IPS-15b (cell line): ENCODE results near the gene TMED4.

Experiments
- H3K27me3 ChIP-seq: one replicate; pipeline ENCODE4 v1.6.1; 2013; ENCODE audit warnings: low read length; ENCODE audit not compliant: control insufficient read depth, insufficient read depth
- H3K36me3 ChIP-seq: one replicate; pipeline ENCODE4 v1.6.1; 2013; ENCODE audit warnings: low read length; ENCODE audit not compliant: control insufficient read depth, insufficient read depth
- H3K4me1 ChIP-seq: one replicate; pipeline ENCODE4 v1.6.1; 2013; ENCODE audit warnings: mild to moderate bottlenecking, low read length; ENCODE audit not compliant: control insufficient read depth, insufficient read depth
- H3K4me3 ChIP-seq: one replicate; pipeline ENCODE4 v1.5.1; 2013; ENCODE audit warnings: low read depth, low read length
- H3K9ac ChIP-seq: one replicate; pipeline ENCODE4 v1.6.1; 2013; ENCODE audit warnings: low read depth, mild to moderate bottlenecking, low read length
- H3K9me3 ChIP-seq: one replicate; pipeline ENCODE4 v1.6.1; 2013; ENCODE audit warnings: mild to moderate bottlenecking, low read length; ENCODE audit not compliant: control insufficient read depth, insufficient read depth

The TMED4 gene

GRCh38 chr7:44541876-44542610 is 40.0 kb downstream of the TMED4 start:
- H3K4me3 ChIP-seq, result no peak overlapping the region
- H3K36me3 ChIP-seq, result no peaks in the 10 kb centered on the region
- H3K9me3 ChIP-seq, result no peaks in the 10 kb centered on the region
- H3K9ac ChIP-seq, result no peak overlapping the region
- no peaks in the 10 kb centered on the region for H3K4me1 ChIP-seq
- H3K27me3 ChIP-seq, result no peaks in the 10 kb centered on the region

GRCh38 chr7:44541028-44541869 is 40.8 kb downstream of the TMED4 start, which contains the start of gene NPC1L1:
NPC1L1 (minus strand) TSS chr7:44541330; CDS start chr7:44541259, 71 bp downstream.
- Histone ChIP-seq H3K4me3 (no peak within 1 kb of the TSS), H3K27me3 (no peaks in the 10 kb centered on the region), H3K9ac (no peak within 1 kb of the TSS), H3K36me3 (no peaks in the 10 kb centered on the region), H3K9me3 (no peaks in the 10 kb centered on the region), H3K4me1 (no peaks in the 10 kb centered on the region)

- H3K4me1 ChIP-seq, result no peaks in the 10 kb centered on the region
- H3K36me3 ChIP-seq, result no peaks in the 10 kb centered on the region
- H3K9me3 ChIP-seq, result no peaks in the 10 kb centered on the region
- H3K9ac ChIP-seq, result no peak overlapping the region
- no peaks in the 10 kb centered on the region for H3K27me3 ChIP-seq
- H3K4me3 ChIP-seq, result no peak overlapping the region
These were observed 41.4 kb downstream of the TMED4 start for GRCh38 chr7:44540592-44541027.

- no peak overlapping the region for H3K4me3 ChIP-seq
- no peak overlapping the region for H3K9ac ChIP-seq
- no peaks in the 10 kb centered on the region for H3K27me3 ChIP-seq
- H3K4me1 ChIP-seq, result no peaks in the 10 kb centered on the region
- H3K36me3 ChIP-seq, result no peaks in the 10 kb centered on the region
- no peaks in the 10 kb centered on the region for H3K9me3 ChIP-seq
These were observed 42.1 kb downstream of the TMED4 start for GRCh38 chr7:44539669-44540506.

GRCh38 chr7:44538798-44539668 is 43.0 kb downstream of the TMED4 start:
- no peaks in the 10 kb centered on the region for H3K9me3 ChIP-seq
- no peak overlapping the region for H3K4me3 ChIP-seq
- no peaks in the 10 kb centered on the region for H3K4me1 ChIP-seq
- H3K27me3 ChIP-seq, result no peaks in the 10 kb centered on the region
- no peak overlapping the region for H3K9ac ChIP-seq
- H3K36me3 ChIP-seq, result no peaks in the 10 kb centered on the region

- H3K9ac ChIP-seq, result no peak overlapping the region
- H3K36me3 ChIP-seq, result no peaks in the 10 kb centered on the region
These were observed 43.8 kb downstream of the TMED4 start for GRCh38 chr7:44538093-44538797.

GRCh38 chr7:44537442-44537841 is 44.6 kb downstream of the TMED4 start:
- Histone ChIP-seq H3K36me3 (no peaks in the 10 kb centered on the region), H3K9ac (no peak overlapping the region)

More at GRCh38 chr7:44538093-44538797, 43.8 kb downstream of the TMED4 start:
- Histone ChIP-seq H3K4me3 (no peak overlapping the region), H3K4me1 (no peaks in the 10 kb centered on the region), H3K27me3 (no peaks in the 10 kb centered on the region), H3K9me3 (no peaks in the 10 kb centered on the region)

GRCh38 chr7:44536090-44536489 is 45.9 kb downstream of the TMED4 start:
- H3K9ac ChIP-seq, result no peak overlapping the region
- H3K27me3 ChIP-seq, result no peaks in the 10 kb centered on the region
- no peaks in the 10 kb centered on the region for H3K9me3 ChIP-seq
- no peak overlapping the region for H3K4me3 ChIP-seq
- no peaks in the 10 kb centered on the region for H3K4me1 ChIP-seq
- no peaks in the 10 kb centered on the region for H3K36me3 ChIP-seq

More at GRCh38 chr7:44537442-44537841, 44.6 kb downstream of the TMED4 start:
- Histone ChIP-seq H3K4me3 (no peak overlapping the region), H3K4me1 (no peaks in the 10 kb centered on the region), H3K9me3 (no peaks in the 10 kb centered on the region), H3K27me3 (no peaks in the 10 kb centered on the region)

- H3K27me3 ChIP-seq, result no peaks in the 10 kb centered on the region
- H3K4me1 ChIP-seq, result no peaks in the 10 kb centered on the region
- no peaks in the 10 kb centered on the region for H3K9me3 ChIP-seq
- H3K4me3 ChIP-seq, result no peak overlapping the region
- no peak overlapping the region for H3K9ac ChIP-seq
- no peaks in the 10 kb centered on the region for H3K36me3 ChIP-seq
These were observed 46.5 kb downstream of the TMED4 start for GRCh38 chr7:44535348-44536064.

- Histone ChIP-seq H3K4me3 (no peak overlapping the region), H3K4me1 (no peaks in the 10 kb centered on the region), H3K9me3 (no peaks in the 10 kb centered on the region), H3K9ac (no peak overlapping the region), H3K36me3 (no peaks in the 10 kb centered on the region), H3K27me3 (no peaks in the 10 kb centered on the region)
These were observed 47.5 kb downstream of the TMED4 start for GRCh38 chr7:44534501-44534900.
